Mesenchymal stem cell (in vitro differentiated cells and primary cell): ENCODE measurements around the gene VSTM2L.

ENCODE experiments used
- DNase-seq: peaks from one replicate; pipeline ENCODE4 v3.0.0-alpha.2; 2013
- H2AFZ ChIP-seq: one replicate; pipeline ENCODE4 v1.6.1; 2013; ENCODE audit warnings: low read depth, mild to moderate bottlenecking, control low read depth, inconsistent platforms, low read length, moderate library complexity
- H2AK5ac ChIP-seq: 2 replicates; pipeline ENCODE4 v1.6.1; 2013; ENCODE audit warnings: low read length, moderate library complexity, mild to moderate bottlenecking, inconsistent platforms; ENCODE audit not compliant: severe bottlenecking
- H2BK120ac ChIP-seq: one replicate; pipeline ENCODE4 v1.6.1; 2013; ENCODE audit warnings: low read depth, mild to moderate bottlenecking, inconsistent platforms, low read length, moderate library complexity
- H2BK12ac ChIP-seq, 2 experiments: one replicate each; pipeline ENCODE4 v1.6.1; 2013; ENCODE audit warnings: inconsistent platforms in 2 of 2, low read length in 2 of 2, mild to moderate bottlenecking in 2 of 2, moderate library complexity in 2 of 2, control low read depth in 1 of 2
- H2BK15ac ChIP-seq: one replicate; pipeline ENCODE4 v1.6.1; 2013; ENCODE audit warnings: mild to moderate bottlenecking, low read depth, inconsistent platforms; ENCODE audit not compliant: poor library complexity, severe bottlenecking
- H2BK5ac ChIP-seq: 2 replicates; pipeline ENCODE4 v1.6.1; 2013; ENCODE audit warnings: low read depth, mild to moderate bottlenecking, low read length, control low read depth, inconsistent platforms; ENCODE audit not compliant: poor library complexity, severe bottlenecking
- H3K14ac ChIP-seq, 2 experiments: one replicate each; pipeline ENCODE4 v1.6.1; 2013; ENCODE audit warnings: inconsistent platforms in 2 of 2, low read length in 2 of 2, control low read depth in 1 of 2, mild to moderate bottlenecking in 1 of 2, moderate library complexity in 1 of 2
- H3K18ac ChIP-seq, 2 experiments: one replicate each; pipeline ENCODE4 v1.6.1; 2013; ENCODE audit warnings: inconsistent platforms in 2 of 2, low read length in 2 of 2, control low read depth in 1 of 2, low read depth in 1 of 2, mild to moderate bottlenecking in 1 of 2
- H3K23ac ChIP-seq, 2 experiments: one replicate each; pipeline ENCODE4 v1.6.1; 2013; ENCODE audit warnings: inconsistent platforms in 2 of 2, low read length in 2 of 2, mild to moderate bottlenecking in 2 of 2, moderate library complexity in 2 of 2, control low read depth in 1 of 2
- H3K27ac ChIP-seq: 2 replicates; pipeline ENCODE4 v1.5.1; 2013; ENCODE audit warnings: mild to moderate bottlenecking, moderate library complexity, low read length, control low read depth, inconsistent platforms; ENCODE audit not compliant: poor library complexity, severe bottlenecking
- H3K27me3 ChIP-seq, 2 experiments: 2 replicates each; pipeline versions ENCODE4 v1.6.1 to v1.7.0; 2013; ENCODE audit warnings: low read length in 2 of 2, mild to moderate bottlenecking in 2 of 2, moderate library complexity in 2 of 2, control low read depth in 1 of 2, inconsistent platforms in 1 of 2; ENCODE audit not compliant: control insufficient read depth in 1 of 2, insufficient read depth in 1 of 2
- H3K36me3 ChIP-seq, 2 experiments: 2 replicates each; pipeline versions ENCODE4 v1.6.1 to v1.7.0; 2013; ENCODE audit warnings: low read length in 2 of 2, control low read depth in 1 of 2, inconsistent platforms in 1 of 2, low read depth in 1 of 2, mild to moderate bottlenecking in 1 of 2; ENCODE audit not compliant: insufficient read depth in 2 of 2, control insufficient read depth in 1 of 2
- H3K4ac ChIP-seq, 2 experiments: one replicate each; pipeline ENCODE4 v1.6.1; 2013; ENCODE audit warnings: inconsistent platforms in 2 of 2, low read length in 2 of 2, mild to moderate bottlenecking in 2 of 2, moderate library complexity in 2 of 2, control low read depth in 1 of 2, low read depth in 1 of 2
- H3K4me1 ChIP-seq: 2 replicates; pipeline ENCODE4 v1.6.1; 2013; ENCODE audit warnings: low read depth, low read length, control low read depth; ENCODE audit not compliant: control insufficient read depth, insufficient read depth
- H3K4me2 ChIP-seq: 2 replicates; pipeline ENCODE4 v1.6.1; 2013; ENCODE audit warnings: low read length, mild to moderate bottlenecking, inconsistent platforms; ENCODE audit not compliant: poor library complexity, severe bottlenecking
- H3K4me3 ChIP-seq, 2 experiments: 2 replicates each; pipeline versions ENCODE4 v1.5.1 to v1.7.0; 2013; ENCODE audit warnings: low read length in 2 of 2, mild to moderate bottlenecking in 2 of 2, control low read depth in 1 of 2, low read depth in 1 of 2; ENCODE audit not compliant: insufficient read depth in 1 of 2
- H3K79me1 ChIP-seq: replicated peaks from 2 replicates; pipeline ENCODE4 v1.6.1; 2013; ENCODE audit warnings: mild to moderate bottlenecking, control low read depth, low read length, inconsistent platforms; ENCODE audit not compliant: poor library complexity, severe bottlenecking
- H3K9ac ChIP-seq: 2 replicates; pipeline ENCODE4 v1.7.0; 2013; ENCODE audit warnings: mild to moderate bottlenecking, low read length, moderate library complexity
- H3K9me3 ChIP-seq: 2 replicates; pipeline ENCODE4 v1.7.0; 2013; ENCODE audit warnings: mild to moderate bottlenecking, low read length; ENCODE audit not compliant: control insufficient read depth
- H4K8ac ChIP-seq: one replicate; pipeline ENCODE4 v1.6.1; 2013; ENCODE audit warnings: inconsistent platforms, mild to moderate bottlenecking, low read length, moderate library complexity
- H4K91ac ChIP-seq: one replicate; pipeline ENCODE4 v1.6.1; 2013; ENCODE audit warnings: mild to moderate bottlenecking, low read length, inconsistent platforms
- WGBS: methylation state at CpG from one replicate; pipeline ENCODE4 v1.1.7; 2013; ENCODE audit warnings: mixed read lengths; 5-methylcytosine and 5-hydroxymethylcytosine counted together

VSTM2L gene

DNA sequence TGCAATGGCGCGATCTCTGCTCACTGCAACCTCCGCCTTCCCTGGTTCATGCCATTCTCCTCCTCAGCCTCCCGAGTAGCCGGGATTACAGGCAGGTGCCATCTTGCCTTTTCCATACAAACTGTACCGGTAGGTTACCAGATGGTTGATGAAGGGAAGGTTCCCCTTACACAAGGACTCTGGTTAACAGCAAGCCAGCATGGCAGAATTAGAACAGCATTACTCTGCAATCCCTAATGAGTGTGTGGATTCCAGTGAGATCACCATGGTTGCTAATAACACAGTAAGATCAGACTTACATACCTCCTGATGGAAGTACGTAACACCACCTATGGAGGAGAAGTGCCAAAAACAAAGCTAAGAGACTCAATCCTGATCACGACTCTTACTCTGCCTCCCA lies 78.6 kb downstream of the VSTM2L start:
- no peak overlapping the region for H2BK15ac ChIP-seq
- H3K36me3 ChIP-seq: peaks cover 22 to 28% of the 10 kb centered on the region in 2 experiments
- no peak overlapping the region for H3K23ac ChIP-seq
- H2AK5ac ChIP-seq: no peak overlapping the region
- H2BK5ac ChIP-seq: no peak overlapping the region
- H3K9ac ChIP-seq: no peak overlapping the region
- no peak overlapping the region for H2AFZ ChIP-seq
- H3K9me3 ChIP-seq: no peaks in the 10 kb centered on the region
- H2BK12ac ChIP-seq: no peak overlapping the region
- H3K14ac ChIP-seq: no peak overlapping the region
- no peak overlapping the region for H3K27ac ChIP-seq
- no peak overlapping the region for H2BK120ac ChIP-seq
- no peak overlapping the region for H3K4me3 ChIP-seq
- no peaks in the 10 kb centered on the region for H3K79me1 ChIP-seq
- H3K4ac ChIP-seq: no peak overlapping the region
- H4K91ac ChIP-seq: no peak overlapping the region
- H4K8ac ChIP-seq: no peak overlapping the region
- no peak for DNase-seq
- WGBS: 99% methylated on average over 8 of the region's 8 CpGs
- no peak overlapping the region for H3K4me2 ChIP-seq
- no peak overlapping the region for H3K18ac ChIP-seq
- peaks cover 0 to 4% of the 10 kb centered on the region in 2 experiments for H3K27me3 ChIP-seq
- H3K4me1 ChIP-seq: no peaks in the 10 kb centered on the region

DNA sequence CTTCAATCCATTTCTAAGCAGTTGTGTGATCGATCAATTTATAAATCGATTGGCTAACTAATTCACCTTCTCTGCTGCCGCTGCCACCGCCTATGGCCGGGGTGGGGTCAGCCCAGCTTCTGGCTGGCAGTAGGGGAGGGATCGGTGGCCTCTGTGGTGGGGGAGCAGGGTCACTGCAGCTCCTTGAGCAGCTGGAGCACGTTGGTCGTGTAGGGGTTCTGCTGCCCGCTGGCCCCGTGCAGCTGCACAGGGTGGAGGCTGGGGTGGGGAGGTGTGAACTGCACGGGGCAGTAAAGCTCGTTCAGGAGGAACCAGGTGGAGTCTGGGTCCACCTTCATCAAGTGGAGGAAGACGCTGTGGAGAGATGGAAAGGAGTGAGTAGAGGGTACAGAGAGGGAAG lies 80.4 kb downstream of the VSTM2L start:
- Histone ChIP-seq H3K79me1 (no peaks in the 10 kb centered on the region), H2AFZ (no peak overlapping the region), H3K4me3 (no peak overlapping the region), H2BK5ac (no peak overlapping the region), H2BK15ac (no peak overlapping the region), H2BK120ac (no peak overlapping the region), H4K8ac (no peak overlapping the region), H3K18ac (no peak overlapping the region), H2AK5ac (no peak overlapping the region), H4K91ac (peak overlapping the region; percentile 25), H3K9me3 (no peaks in the 10 kb centered on the region), H3K4me1 (no peaks in the 10 kb centered on the region), H3K27ac (no peak overlapping the region), H3K36me3 (peaks cover 25 to 34% of the 10 kb centered on the region in 2 experiments), H2BK12ac (no peak overlapping the region), H3K4ac (no peak overlapping the region), H3K9ac (no peak overlapping the region), H3K14ac (no peak overlapping the region), H3K27me3 (no peaks in the 10 kb centered on the region), H3K23ac (no peak overlapping the region), H3K4me2 (no peak overlapping the region)
- no peak for DNase-seq
- 95% methylated on average over 13 of the region's 13 CpGs for WGBS

DNA sequence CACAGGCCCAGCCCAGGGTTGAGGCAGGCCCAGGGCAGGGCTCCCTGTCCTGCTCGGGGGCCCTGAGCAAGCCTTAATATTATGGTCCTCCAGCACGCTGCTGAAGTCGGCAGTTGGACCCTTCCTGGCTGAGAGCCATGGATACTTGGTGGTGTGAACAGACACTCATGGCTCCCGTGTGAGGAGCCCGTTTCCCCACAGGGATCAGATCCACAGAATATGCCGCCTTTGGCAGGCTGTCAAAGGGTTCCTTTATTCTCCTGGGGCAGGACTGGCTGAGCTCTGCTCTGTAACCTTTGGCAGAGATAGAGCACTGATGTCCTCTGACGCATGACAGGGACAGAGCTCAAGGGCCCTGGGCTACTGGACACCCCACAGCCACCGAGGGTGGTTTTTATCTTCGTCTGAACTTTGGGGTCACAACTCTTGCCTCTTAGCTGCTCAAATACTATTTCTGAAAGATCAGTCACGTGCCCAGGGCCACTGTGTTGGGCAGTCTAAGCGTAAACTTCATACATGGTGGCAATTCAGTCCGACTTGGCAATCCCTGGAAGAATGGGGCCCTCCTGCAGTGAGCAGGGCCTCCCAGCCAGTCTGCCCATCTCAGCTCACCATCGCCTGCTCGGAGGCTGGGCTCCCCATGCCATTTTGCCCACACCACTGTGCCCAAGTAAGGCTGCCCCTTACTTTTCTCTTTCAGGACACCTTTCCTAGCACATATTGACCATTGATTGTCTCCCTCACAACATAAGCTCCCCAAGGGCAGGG lies 81.3 kb downstream of the VSTM2L start:
- Histone ChIP-seq H3K9me3 (no peaks in the 10 kb centered on the region), H2BK12ac (no peak overlapping the region), H2AK5ac (no peak overlapping the region), H3K4me1 (no peaks in the 10 kb centered on the region), H3K4ac (no peak overlapping the region), H3K27ac (no peak overlapping the region), H2BK15ac (no peak overlapping the region), H3K14ac (no peak overlapping the region), H3K18ac (no peak overlapping the region), H4K91ac (no peak overlapping the region), H3K23ac (no peak overlapping the region), H3K79me1 (no peaks in the 10 kb centered on the region), H2BK120ac (no peak overlapping the region), H3K27me3 (no peaks in the 10 kb centered on the region), H3K4me2 (no peak overlapping the region), H3K36me3 (peaks cover 25 to 43% of the 10 kb centered on the region in 2 experiments), H4K8ac (peak overlapping the region; percentile 27), H3K4me3 (no peak overlapping the region), H2AFZ (no peak overlapping the region), H2BK5ac (no peak overlapping the region), H3K9ac (no peak overlapping the region)
- no peak for DNase-seq
- 94% methylated on average over 14 of the region's 14 CpGs for WGBS

- Histone ChIP-seq H3K23ac (no peak overlapping the region), H3K4me1 (peaks cover 6% of the 10 kb centered on the region), H3K9ac (no peak overlapping the region), H2BK5ac (no peak overlapping the region), H3K4me2 (no peak overlapping the region), H3K79me1 (peaks cover 2% of the 10 kb centered on the region), H4K91ac (no peak overlapping the region), H3K27ac (no peak overlapping the region), H2AK5ac (no peak overlapping the region), H2BK12ac (no peak overlapping the region), H3K4ac (no peak overlapping the region), H2BK120ac (no peak overlapping the region), H3K36me3 (peaks cover 19 to 55% of the 10 kb centered on the region in 2 experiments), H4K8ac (no peak overlapping the region), H3K4me3 (no peak overlapping the region), H3K9me3 (no peaks in the 10 kb centered on the region), H2BK15ac (no peak overlapping the region), H2AFZ (no peak overlapping the region), H3K18ac (no peak overlapping the region), H3K27me3 (no peaks in the 10 kb centered on the region), H3K14ac (no peak overlapping the region)
- no peak for DNase-seq
- WGBS: 93% methylated on average over 8 of the region's 9 CpGs
These were observed 83.3 kb downstream of the VSTM2L start for GRCh38 chr20:37986044-37986858.
